ENCODE results near the gene MTA3.

MTA3 gene

DNA sequence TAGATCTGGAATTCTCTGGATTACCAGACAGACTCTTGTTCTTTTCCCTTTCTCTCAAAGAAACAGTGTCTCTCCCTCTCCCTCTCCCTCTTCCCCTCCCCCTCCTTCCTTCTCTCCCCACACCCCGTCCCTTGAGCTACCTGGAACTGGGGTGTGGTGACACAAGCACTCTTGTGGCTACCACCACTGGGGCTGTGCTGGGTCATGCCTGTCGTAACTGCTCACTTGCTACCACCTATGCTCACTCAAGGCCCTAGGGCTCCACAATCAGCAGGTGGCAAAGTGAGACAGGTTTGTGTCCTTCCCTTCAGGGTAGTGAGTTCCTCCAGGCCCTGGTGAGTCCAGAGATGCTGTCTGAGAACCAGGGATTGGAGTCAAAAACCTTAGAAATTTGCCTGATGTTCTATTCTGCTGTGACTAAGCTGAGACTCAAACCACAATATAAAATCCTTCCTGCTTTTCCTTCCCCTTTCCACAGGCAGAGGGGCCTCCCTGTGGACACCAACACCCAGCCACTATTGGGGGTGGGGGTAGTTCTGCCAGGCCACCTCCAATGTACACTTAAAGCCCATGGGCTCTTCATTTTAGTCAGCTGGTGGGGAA, 124.7 kb downstream of the MTA3 start:
- no peak overlapping the region for H3K4me3 ChIP-seq (replicated peaks in 1 of 2; ENCODE audit: low read depth in 2 of 2, low read length in 2 of 2)

DNA sequence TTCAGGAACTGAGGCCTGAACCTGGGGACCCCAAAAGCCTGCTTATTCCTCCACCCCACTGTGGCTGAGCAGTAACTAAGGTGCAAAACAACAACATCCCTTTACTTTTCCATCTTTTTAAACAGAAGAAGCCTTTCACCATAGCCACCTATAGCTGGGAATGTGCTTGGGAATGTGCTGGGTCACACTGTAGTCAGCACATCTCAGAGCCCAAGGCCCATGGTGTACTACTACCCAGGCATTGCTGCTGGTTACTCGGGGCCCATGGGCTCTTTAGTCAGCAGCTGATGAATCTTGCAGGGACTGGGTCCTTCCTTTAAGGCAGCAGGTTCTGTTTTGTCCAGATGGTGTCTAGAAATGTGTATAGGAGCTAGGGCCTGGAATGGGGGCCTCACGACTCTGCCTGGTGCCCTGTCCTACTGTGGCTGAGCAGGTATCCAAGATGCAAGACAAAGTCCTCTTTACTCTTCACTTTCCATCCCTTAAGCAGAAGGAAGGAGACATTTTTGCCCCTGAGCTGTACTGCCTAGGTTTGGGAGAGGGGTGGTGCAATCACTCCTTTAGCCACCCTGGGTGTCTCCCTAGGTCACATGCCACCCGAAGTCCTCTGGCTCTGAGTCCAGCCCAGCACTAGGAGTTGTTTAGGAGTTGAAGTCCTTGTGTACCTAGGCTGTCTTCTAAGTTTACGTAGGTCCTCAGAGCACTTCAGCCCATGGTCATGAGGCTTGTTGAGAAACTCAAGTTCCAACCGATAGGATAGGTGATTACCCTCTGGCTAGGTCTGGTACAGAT, 125.5 kb downstream of the MTA3 start:
- TF ChIP-seq, protein P1, sequence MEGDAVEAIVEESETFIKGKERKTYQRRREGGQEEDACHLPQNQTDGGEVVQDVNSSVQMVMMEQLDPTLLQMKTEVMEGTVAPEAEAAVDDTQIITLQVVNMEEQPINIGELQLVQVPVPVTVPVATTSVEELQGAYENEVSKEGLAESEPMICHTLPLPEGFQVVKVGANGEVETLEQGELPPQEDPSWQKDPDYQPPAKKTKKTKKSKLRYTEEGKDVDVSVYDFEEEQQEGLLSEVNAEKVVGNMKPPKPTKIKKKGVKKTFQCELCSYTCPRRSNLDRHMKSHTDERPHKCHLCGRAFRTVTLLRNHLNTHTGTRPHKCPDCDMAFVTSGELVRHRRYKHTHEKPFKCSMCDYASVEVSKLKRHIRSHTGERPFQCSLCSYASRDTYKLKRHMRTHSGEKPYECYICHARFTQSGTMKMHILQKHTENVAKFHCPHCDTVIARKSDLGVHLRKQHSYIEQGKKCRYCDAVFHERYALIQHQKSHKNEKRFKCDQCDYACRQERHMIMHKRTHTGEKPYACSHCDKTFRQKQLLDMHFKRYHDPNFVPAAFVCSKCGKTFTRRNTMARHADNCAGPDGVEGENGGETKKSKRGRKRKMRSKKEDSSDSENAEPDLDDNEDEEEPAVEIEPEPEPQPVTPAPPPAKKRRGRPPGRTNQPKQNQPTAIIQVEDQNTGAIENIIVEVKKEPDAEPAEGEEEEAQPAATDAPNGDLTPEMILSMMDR (IDR thresholded peaks at IDR 0.05; ENCODE audit: low read depth, low read length): no peak
- no peak for DNase-seq (ENCODE audit: low read depth in 2 of 2)
- H3K4me3 ChIP-seq (replicated peaks in 1 of 2; ENCODE audit: low read depth in 2 of 2, low read length in 2 of 2): no peak overlapping the region

More for the DNA sequence above, 124.7 kb downstream of the MTA3 start:
- DNase-seq (ENCODE audit: low read depth in 2 of 2): no peak
- TF ChIP-seq, protein P1 (IDR thresholded peaks at IDR 0.05; ENCODE audit: low read depth, low read length): no peak

DNA sequence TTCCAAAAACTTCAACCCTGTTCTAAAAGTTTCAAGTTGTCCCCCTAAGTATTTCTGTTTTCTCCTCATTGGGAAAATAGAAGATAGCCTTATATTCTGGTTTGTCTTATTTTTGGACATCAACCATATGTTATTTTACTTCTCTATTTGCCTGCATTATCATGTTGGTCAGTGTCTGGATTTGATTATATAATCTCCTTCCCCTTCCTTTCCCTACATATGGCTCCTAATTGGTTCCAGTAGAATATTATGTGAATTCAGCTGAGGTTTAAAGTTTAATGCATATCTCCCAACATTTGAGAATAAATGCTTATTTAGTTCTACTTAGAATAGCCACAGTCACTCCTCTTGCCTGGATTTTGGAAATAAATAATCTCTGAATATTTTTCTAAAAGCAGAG, 128.6 kb downstream of the MTA3 start:
- DNase-seq (ENCODE audit: low read depth in 2 of 2): no peak
- H3K4me3 ChIP-seq (replicated peaks in 1 of 2; ENCODE audit: low read depth in 2 of 2, low read length in 2 of 2): no peak overlapping the region
- TF ChIP-seq, protein P1 (IDR thresholded peaks at IDR 0.05; ENCODE audit: low read depth, low read length): no peak

DNA sequence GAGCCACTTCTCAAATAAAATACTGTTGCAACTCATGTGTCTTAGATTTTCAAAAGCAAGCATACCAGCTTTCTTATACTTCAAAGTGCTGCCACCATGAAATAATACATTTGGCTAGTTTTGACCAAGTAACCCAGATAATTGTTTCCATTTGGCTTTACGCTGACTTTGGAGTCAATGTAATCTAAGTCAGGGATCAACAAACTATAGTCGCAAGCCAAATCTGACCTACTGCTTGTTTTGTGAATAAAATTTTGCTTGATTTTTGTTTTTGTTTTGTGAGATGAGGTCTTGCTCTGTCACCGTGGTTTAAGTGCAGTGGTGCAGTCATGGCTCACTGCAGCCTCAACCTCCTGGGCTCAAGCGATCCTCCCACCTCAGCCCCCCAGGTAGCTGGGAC, 130.5 kb downstream of the MTA3 start:
- no peak overlapping the region for H3K4me3 ChIP-seq (replicated peaks in 1 of 2; ENCODE audit: low read depth in 2 of 2, low read length in 2 of 2)
- DNase-seq (ENCODE audit: low read depth in 2 of 2): no peak
- TF ChIP-seq, protein P1 (IDR thresholded peaks at IDR 0.05; ENCODE audit: low read depth, low read length): no peak

DNA sequence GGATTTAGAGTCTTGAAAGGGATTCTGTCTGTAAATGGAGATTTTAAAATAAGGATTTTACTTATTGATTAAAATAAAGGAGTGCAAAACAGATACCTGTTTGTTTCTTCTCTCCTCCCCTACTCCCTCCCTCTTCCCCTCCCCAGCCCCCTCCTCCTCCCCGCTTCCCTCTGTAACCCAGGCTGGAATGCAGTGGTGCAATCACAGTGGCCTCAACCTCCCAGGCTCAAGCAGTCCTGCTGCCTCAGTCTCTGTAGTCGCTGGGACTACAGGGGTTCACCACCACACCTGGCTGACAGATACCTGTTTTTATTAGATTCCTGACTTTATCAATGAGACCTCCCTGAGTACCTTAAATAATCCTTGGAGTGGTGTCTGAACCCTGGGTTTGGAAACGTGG, 138.4 kb downstream of the MTA3 start:
- DNase-seq (ENCODE audit: low read depth in 2 of 2): peak in 1 of 2 donors; percentile 3
- no peak overlapping the region for H3K4me3 ChIP-seq (replicated peaks in 1 of 2; ENCODE audit: low read depth in 2 of 2, low read length in 2 of 2)
- TF ChIP-seq, protein P1 (IDR thresholded peaks at IDR 0.05; ENCODE audit: low read depth, low read length): no peak

DNA sequence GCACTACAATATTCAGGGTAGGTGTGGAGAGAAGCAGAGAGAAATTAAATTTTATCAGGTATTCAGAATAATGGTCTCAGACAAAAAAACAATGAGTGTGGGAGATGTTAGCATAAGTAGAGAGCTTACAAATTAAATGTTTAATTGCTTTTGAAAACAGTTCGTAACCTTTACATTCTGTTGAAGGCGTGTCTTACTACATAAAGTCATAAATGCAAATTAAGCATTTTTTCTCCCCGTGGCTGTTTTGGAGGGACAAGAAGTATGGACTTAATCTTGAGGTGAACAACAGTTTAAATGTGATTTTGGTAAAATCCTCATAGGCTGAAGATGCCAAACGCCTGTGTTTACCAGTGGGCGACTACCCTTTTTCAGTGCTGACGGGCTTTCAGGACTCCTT, 139.7 kb downstream of the MTA3 start:
- TF ChIP-seq, protein P1 (IDR thresholded peaks at IDR 0.05; ENCODE audit: low read depth, low read length): no peak
- H3K4me3 ChIP-seq (replicated peaks in 1 of 2; ENCODE audit: low read depth in 2 of 2, low read length in 2 of 2): no peak overlapping the region
- no peak for DNase-seq (ENCODE audit: low read depth in 2 of 2)

Measured in cardiac fibroblast (primary cell).